ENCODE data around the gene KAT5. TPM values are rescaled to one million over a fixed set of nuclear protein-coding genes. Genes with fewer than 3 reads are reported as not detected.
A peak's percentile ranks its signal among the peaks of the same experiment; 100 is the strongest.
"Not testable (repeated sequence)": the region's sequence is repeated elsewhere in the genome, so short reads cannot be mapped to it uniquely, and the experiment has no call there.

KAT5 gene
- total RNA-seq, 4 donors from 2014 or later, result 49.7 to 84.9 (median 81.6) TPM

DNA sequence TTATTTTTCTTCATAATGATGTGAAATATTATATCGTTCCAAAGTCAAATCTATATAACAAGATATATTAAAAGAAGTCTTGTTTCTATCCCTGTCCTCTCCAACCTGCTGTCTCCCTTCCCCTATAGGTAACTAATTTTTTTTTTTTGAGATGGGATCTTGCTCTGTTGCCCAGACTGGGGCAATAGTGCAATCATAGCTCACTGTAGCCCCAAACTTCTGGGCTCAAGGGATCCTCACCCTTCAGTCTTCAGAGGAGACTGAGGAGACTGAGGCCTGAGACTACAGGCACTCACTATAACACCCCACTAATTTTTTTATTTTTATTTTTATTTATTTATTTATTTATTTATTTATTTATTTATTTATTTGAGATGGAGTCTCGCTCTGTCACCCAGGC is 39.1 kb upstream of the KAT5 start:
- 88 to 92% methylated on average over 1 to 2 of the region's 2 CpGs for WGBS, 2 donors (ENCODE audit: low coverage in 1 of 2)
- Histone ChIP-seq H3K4me1 (no peaks in the 10 kb centered on the region), H3K27me3 (no peaks in the 10 kb centered on the region), H3K36me3 (no peaks in the 10 kb centered on the region), H3K27ac (no peak overlapping the region), H3K4me3 (no peak overlapping the region), H3K9me3 (no peaks in the 10 kb centered on the region)
- no peak for TF ChIP-seq POLR2A (IDR thresholded peaks at IDR 0.05)
- no peak for TF ChIP-seq EP300 (IDR thresholded peaks at IDR 0.05)
- no peak for TF ChIP-seq POLR2AphosphoS5 (IDR thresholded peaks at IDR 0.05)
- TF ChIP-seq, protein P1, sequence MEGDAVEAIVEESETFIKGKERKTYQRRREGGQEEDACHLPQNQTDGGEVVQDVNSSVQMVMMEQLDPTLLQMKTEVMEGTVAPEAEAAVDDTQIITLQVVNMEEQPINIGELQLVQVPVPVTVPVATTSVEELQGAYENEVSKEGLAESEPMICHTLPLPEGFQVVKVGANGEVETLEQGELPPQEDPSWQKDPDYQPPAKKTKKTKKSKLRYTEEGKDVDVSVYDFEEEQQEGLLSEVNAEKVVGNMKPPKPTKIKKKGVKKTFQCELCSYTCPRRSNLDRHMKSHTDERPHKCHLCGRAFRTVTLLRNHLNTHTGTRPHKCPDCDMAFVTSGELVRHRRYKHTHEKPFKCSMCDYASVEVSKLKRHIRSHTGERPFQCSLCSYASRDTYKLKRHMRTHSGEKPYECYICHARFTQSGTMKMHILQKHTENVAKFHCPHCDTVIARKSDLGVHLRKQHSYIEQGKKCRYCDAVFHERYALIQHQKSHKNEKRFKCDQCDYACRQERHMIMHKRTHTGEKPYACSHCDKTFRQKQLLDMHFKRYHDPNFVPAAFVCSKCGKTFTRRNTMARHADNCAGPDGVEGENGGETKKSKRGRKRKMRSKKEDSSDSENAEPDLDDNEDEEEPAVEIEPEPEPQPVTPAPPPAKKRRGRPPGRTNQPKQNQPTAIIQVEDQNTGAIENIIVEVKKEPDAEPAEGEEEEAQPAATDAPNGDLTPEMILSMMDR (IDR thresholded peaks at IDR 0.05), result no peak
- no peak for ATAC-seq

DNA sequence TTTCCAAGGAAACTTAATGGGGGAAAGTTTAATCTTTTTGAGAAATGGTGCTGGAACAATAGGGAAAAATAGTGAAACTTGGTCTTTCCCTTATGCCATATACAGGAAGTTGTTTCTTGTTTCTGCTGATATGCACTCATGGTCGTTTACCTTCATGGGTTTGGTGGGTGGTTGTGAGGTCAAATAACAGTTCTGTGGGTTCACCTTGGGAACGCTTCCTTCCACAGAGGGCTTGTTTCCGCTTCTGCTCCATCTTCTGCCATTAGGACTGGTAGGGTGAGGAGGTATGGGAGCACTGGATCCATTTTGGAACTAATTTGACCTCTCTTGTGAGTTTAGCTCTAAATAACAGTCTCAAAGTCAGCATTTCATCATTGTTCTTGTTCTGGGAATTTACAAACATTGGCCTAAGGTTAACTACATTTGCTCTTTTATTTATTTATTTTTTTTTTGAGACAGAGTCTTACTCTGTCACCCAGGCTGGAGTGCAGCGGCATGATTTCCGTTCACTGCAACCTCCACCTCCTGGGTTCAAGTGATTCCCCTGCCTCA is 31.8 kb upstream of the KAT5 start:
- Histone ChIP-seq H3K4me3 (no peak overlapping the region), H3K4me1 (peaks cover 0 to 2% (median 0%) of the 10 kb centered on the region in 3 donors), H3K36me3 (no peaks in the 10 kb centered on the region), H3K27ac (no peak overlapping the region), H3K27me3 (no peaks in the 10 kb centered on the region), H3K9me3 (no peaks in the 10 kb centered on the region)
- ATAC-seq, result no peak
- 79 to 100% methylated on average over 2 to 5 of the region's 5 CpGs for WGBS, 2 donors (ENCODE audit: low coverage in 1 of 2)
- no peak for TF ChIP-seq POLR2AphosphoS5 (IDR thresholded peaks at IDR 0.05)
- TF ChIP-seq, protein P1 (IDR thresholded peaks at IDR 0.05), result no peak

DNA sequence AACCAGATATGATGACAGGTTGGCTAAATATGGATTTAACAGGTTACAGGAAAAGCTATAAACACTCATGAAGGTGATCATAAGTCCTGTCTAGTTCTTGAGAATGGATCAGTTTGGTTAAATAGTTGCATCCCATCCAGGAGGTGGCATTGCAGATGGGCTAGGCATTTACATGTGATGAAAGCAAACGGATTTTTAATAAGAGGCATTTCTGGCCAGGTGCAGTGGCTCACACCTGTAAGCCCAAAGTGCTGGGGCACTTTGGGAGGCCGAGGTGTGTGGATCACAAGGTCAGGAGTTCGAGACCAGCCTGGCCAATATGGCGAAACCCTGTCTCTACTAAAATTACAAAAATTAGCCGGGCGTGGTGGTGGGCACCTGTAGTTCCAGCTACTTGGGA is 28.6 kb upstream of the KAT5 start:
- WGBS, 2 donors (ENCODE audit: low coverage in 1 of 2), result 50 to 78% methylated on average over 1 of the region's 6 CpGs
- not testable (repeated sequence) for H3K27ac ChIP-seq

DNA sequence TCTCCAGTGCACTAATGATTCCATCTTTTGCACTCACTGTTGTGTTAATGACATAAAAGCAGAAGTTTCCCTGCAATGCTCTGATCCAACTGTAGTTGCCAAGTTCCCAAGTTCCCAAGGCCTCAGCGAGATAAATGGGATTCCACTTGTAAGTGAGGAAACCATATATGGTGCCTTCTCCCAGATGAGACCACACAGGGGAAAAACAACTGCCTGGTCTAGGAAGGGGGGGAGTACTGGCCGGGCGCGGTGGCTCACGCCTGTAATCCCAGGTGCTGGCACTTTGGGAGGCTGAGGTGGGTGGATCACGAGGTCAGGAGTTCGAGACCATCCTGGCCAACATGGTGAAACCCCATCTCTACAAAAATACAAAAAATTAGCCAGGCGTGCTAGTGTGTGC is 26.1 kb upstream of the KAT5 start:
- peak overlapping the region in 3 of 4 donors; percentile 70 to 78 (median 70) for H3K27ac ChIP-seq
- WGBS, 2 donors (ENCODE audit: low coverage in 1 of 2), result 18 to 50% methylated on average over 5 to 6 of the region's 8 CpGs
- ATAC-seq, result peak; percentile 97
- no peaks in the 10 kb centered on the region for H3K36me3 ChIP-seq
- TF ChIP-seq POLR2A (IDR thresholded peaks at IDR 0.05) (no peak), POLR2AphosphoS5 (IDR thresholded peaks at IDR 0.05) (peak; percentile 29)
- TF ChIP-seq, protein P1 (IDR thresholded peaks at IDR 0.05), result peak in 2 of 4 experiments; percentile 27 to 31
- H3K9me3 ChIP-seq, result no peaks in the 10 kb centered on the region
- H3K4me3 ChIP-seq, result no peak overlapping the region
- H3K27me3 ChIP-seq, result no peaks in the 10 kb centered on the region
- peaks cover 0 to 12% (median 0%) of the 10 kb centered on the region in 3 donors for H3K4me1 ChIP-seq

More for the DNA sequence above, 28.6 kb upstream of the KAT5 start:
- not testable (repeated sequence) for H3K27me3 ChIP-seq, ATAC-seq, H3K4me3 ChIP-seq, H3K9me3 ChIP-seq, H3K36me3 ChIP-seq
- peaks cover 0 to 12% (median 0%) of the 10 kb centered on the region in 3 donors for H3K4me1 ChIP-seq

DNA sequence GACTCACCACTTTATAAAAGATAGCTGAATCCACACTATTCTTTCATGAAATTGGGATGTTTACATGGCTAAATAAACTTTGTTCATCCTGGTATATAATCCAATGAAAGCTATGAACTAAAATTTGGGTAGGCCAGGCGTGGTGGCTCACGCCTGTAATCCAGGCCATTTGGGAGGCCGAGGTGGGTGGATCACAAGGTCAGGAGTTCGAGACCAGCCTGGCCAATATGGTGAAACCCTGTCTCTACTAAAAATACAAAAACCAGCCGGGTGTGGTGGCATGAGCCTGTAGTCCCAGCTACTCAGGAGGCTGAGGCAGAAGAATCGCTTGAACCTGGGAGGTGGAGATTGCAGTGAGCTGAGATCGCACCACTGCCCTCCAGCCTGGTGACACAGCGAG is 20.2 kb upstream of the KAT5 start:
- not testable (repeated sequence) for H3K4me3 ChIP-seq, H3K36me3 ChIP-seq, H3K27me3 ChIP-seq, ATAC-seq, H3K9me3 ChIP-seq, H3K27ac ChIP-seq, H3K4me1 ChIP-seq
- WGBS, 2 donors (ENCODE audit: low coverage in 1 of 2), result 86 to 95% methylated on average over 4 to 6 of the region's 8 CpGs

DNA sequence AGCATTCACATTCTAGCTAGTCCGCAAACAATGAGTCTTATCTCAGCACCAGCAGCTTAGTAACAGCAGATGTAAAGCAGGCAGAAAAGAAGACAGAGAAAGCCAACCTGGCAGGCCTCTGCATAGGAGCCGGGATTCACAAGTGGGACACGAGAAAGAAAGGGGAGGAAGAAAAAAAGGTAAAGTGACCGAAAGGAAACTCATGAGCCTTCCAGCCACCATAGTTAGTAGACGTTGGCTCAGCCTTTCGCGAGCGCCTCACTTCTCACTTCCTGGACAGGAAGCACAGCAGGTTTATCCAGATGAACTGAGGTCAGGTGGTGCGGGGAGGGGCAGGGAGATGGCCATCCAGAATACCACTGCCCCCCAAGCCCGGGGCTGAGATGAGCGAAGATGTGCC is 19.7 kb upstream of the KAT5 start:
- ATAC-seq, result no peak
- 68 to 80% methylated on average over 3 to 5 of the region's 11 CpGs for WGBS, 2 donors (ENCODE audit: low coverage in 1 of 2)
- TF ChIP-seq POLR2A (IDR thresholded peaks at IDR 0.05) (no peak), EP300 (IDR thresholded peaks at IDR 0.05) (no peak), POLR2AphosphoS5 (IDR thresholded peaks at IDR 0.05) (no peak)
- TF ChIP-seq, protein P1 (IDR thresholded peaks at IDR 0.05), result no peak
- H3K27ac ChIP-seq, result no peak overlapping the region
- H3K4me1 ChIP-seq, result peaks cover 0 to 9% (median 0%) of the 10 kb centered on the region in 3 donors
- H3K4me3 ChIP-seq, result no peak overlapping the region
- H3K36me3 ChIP-seq, result no peaks in the 10 kb centered on the region
- H3K27me3 ChIP-seq, result no peaks in the 10 kb centered on the region
- H3K9me3 ChIP-seq, result no peaks in the 10 kb centered on the region
